Measurements from ENCODE around the gene TMOD2. TPM values are rescaled to one million over a fixed set of nuclear protein-coding genes. Genes with fewer than 3 reads are reported as not detected.

TMOD2 gene
- total and polyA plus RNA-seq, 9 donors: 5.3 to 14.0 (median 6.2) TPM

- Histone ChIP-seq H3K9me3 (replicated peaks; ENCODE audit: control insufficient read depth, low read depth, low read length) (no peaks in the 10 kb centered on the region), H3K36me3 (ENCODE audit: control insufficient read depth, insufficient read depth, low read length) (no peaks in the 10 kb centered on the region), H3K4me1 (ENCODE audit: control insufficient read depth, insufficient read depth, low read length) (peaks cover 12% of the 10 kb centered on the region), H3K27me3 (ENCODE audit: control insufficient read depth, insufficient read depth, low read length) (peaks cover 23% of the 10 kb centered on the region), H3K4me3 (ENCODE audit: low read length) (no peak overlapping the region), H3K27ac (ENCODE audit: low read length) (no peak overlapping the region)
- WGBS (ENCODE audit: insufficient coverage): 100% methylated on average over 2 of the region's 5 CpGs
- DNase-seq: no peak
Observed at GRCh38 chr15:51752888-51753287, 1.5 kb downstream of the TMOD2 start.

- no peak for DNase-seq
- Histone ChIP-seq H3K4me3 (ENCODE audit: low read length) (no peak overlapping the region), H3K4me1 (ENCODE audit: control insufficient read depth, insufficient read depth, low read length) (peaks cover 16% of the 10 kb centered on the region), H3K27ac (ENCODE audit: low read length) (no peak overlapping the region), H3K27me3 (ENCODE audit: control insufficient read depth, insufficient read depth, low read length) (peaks cover 19% of the 10 kb centered on the region), H3K36me3 (ENCODE audit: control insufficient read depth, insufficient read depth, low read length) (no peaks in the 10 kb centered on the region), H3K9me3 (replicated peaks; ENCODE audit: control insufficient read depth, low read depth, low read length) (no peaks in the 10 kb centered on the region)
- no CpG with 5 or more reads among the region's 2 CpGs for WGBS (ENCODE audit: insufficient coverage)
Observed at GRCh38 chr15:51754267-51754666, 2.9 kb downstream of the TMOD2 start.

- WGBS (ENCODE audit: insufficient coverage): 63% methylated on average over 3 of the region's 4 CpGs
- H3K4me3 ChIP-seq (ENCODE audit: low read length): no peak overlapping the region
- peaks cover 2% of the 10 kb centered on the region for H3K9me3 ChIP-seq (replicated peaks; ENCODE audit: control insufficient read depth, low read depth, low read length)
- no peaks in the 10 kb centered on the region for H3K36me3 ChIP-seq (ENCODE audit: control insufficient read depth, insufficient read depth, low read length)
- H3K4me1 ChIP-seq (ENCODE audit: control insufficient read depth, insufficient read depth, low read length): peaks cover 17% of the 10 kb centered on the region
- DNase-seq: no peak
- H3K27ac ChIP-seq (ENCODE audit: low read length): no peak overlapping the region
- H3K27me3 ChIP-seq (ENCODE audit: control insufficient read depth, insufficient read depth, low read length): peaks cover 7% of the 10 kb centered on the region
Observed at GRCh38 chr15:51755790-51756189, 4.4 kb downstream of the TMOD2 start.

- Histone ChIP-seq H3K27ac (ENCODE audit: low read length) (no peak overlapping the region), H3K4me1 (ENCODE audit: control insufficient read depth, insufficient read depth, low read length) (peaks cover 12% of the 10 kb centered on the region), H3K27me3 (ENCODE audit: control insufficient read depth, insufficient read depth, low read length) (peaks cover 3% of the 10 kb centered on the region), H3K36me3 (ENCODE audit: control insufficient read depth, insufficient read depth, low read length) (no peaks in the 10 kb centered on the region), H3K9me3 (replicated peaks; ENCODE audit: control insufficient read depth, low read depth, low read length) (peaks cover 2% of the 10 kb centered on the region), H3K4me3 (ENCODE audit: low read length) (no peak overlapping the region)
- no CpG with 5 or more reads among the region's 4 CpGs for WGBS (ENCODE audit: insufficient coverage)
- no peak for DNase-seq
Observed at GRCh38 chr15:51756482-51756881, 5.1 kb downstream of the TMOD2 start.

GRCh38 chr15:51757450-51757849 is 6.1 kb downstream of the TMOD2 start:
- 20% methylated on average over 1 of the region's 2 CpGs for WGBS (ENCODE audit: insufficient coverage)
- H3K36me3 ChIP-seq (ENCODE audit: control insufficient read depth, insufficient read depth, low read length): no peaks in the 10 kb centered on the region
- no peak overlapping the region for H3K4me3 ChIP-seq (ENCODE audit: low read length)
- H3K9me3 ChIP-seq (replicated peaks; ENCODE audit: control insufficient read depth, low read depth, low read length): peaks cover 2% of the 10 kb centered on the region
- peaks cover under 1% of the 10 kb centered on the region for H3K27me3 ChIP-seq (ENCODE audit: control insufficient read depth, insufficient read depth, low read length)
- H3K27ac ChIP-seq (ENCODE audit: low read length): no peak overlapping the region
- peaks cover 7% of the 10 kb centered on the region for H3K4me1 ChIP-seq (ENCODE audit: control insufficient read depth, insufficient read depth, low read length)
- DNase-seq: no peak

- Histone ChIP-seq H3K27ac (ENCODE audit: low read length) (peak overlapping the region; percentile 9), H3K27me3 (ENCODE audit: control insufficient read depth, insufficient read depth, low read length) (no peaks in the 10 kb centered on the region), H3K9me3 (replicated peaks; ENCODE audit: control insufficient read depth, low read depth, low read length) (peaks cover 2% of the 10 kb centered on the region), H3K4me1 (ENCODE audit: control insufficient read depth, insufficient read depth, low read length) (peaks cover 7% of the 10 kb centered on the region), H3K36me3 (ENCODE audit: control insufficient read depth, insufficient read depth, low read length) (no peaks in the 10 kb centered on the region), H3K4me3 (ENCODE audit: low read length) (no peak overlapping the region)
- DNase-seq: peak; percentile 90
- WGBS (ENCODE audit: insufficient coverage): 8% methylated on average over 1 of the region's 1 CpG
Observed at GRCh38 chr15:51758645-51759044, 7.2 kb downstream of the TMOD2 start.

GRCh38 chr15:51759557-51760070 is 8.2 kb downstream of the TMOD2 start:
- Histone ChIP-seq H3K36me3 (ENCODE audit: control insufficient read depth, insufficient read depth, low read length) (no peaks in the 10 kb centered on the region), H3K27me3 (ENCODE audit: control insufficient read depth, insufficient read depth, low read length) (no peaks in the 10 kb centered on the region), H3K4me3 (ENCODE audit: low read length) (no peak overlapping the region), H3K4me1 (ENCODE audit: control insufficient read depth, insufficient read depth, low read length) (peaks cover 7% of the 10 kb centered on the region), H3K9me3 (replicated peaks; ENCODE audit: control insufficient read depth, low read depth, low read length) (peaks cover 2% of the 10 kb centered on the region), H3K27ac (ENCODE audit: low read length) (no peak overlapping the region)
- peak; percentile 94 for DNase-seq
- no CpG with 5 or more reads among the region's 3 CpGs for WGBS (ENCODE audit: insufficient coverage)

- no peaks in the 10 kb centered on the region for H3K27me3 ChIP-seq (ENCODE audit: control insufficient read depth, insufficient read depth, low read length)
- H3K9me3 ChIP-seq (replicated peaks; ENCODE audit: control insufficient read depth, low read depth, low read length): peaks cover 2% of the 10 kb centered on the region
- 46% methylated on average over 3 of the region's 3 CpGs for WGBS (ENCODE audit: insufficient coverage)
- H3K4me1 ChIP-seq (ENCODE audit: control insufficient read depth, insufficient read depth, low read length): peaks cover 7% of the 10 kb centered on the region
- H3K4me3 ChIP-seq (ENCODE audit: low read length): no peak overlapping the region
- no peak for DNase-seq
- H3K27ac ChIP-seq (ENCODE audit: low read length): no peak overlapping the region
- H3K36me3 ChIP-seq (ENCODE audit: control insufficient read depth, insufficient read depth, low read length): no peaks in the 10 kb centered on the region
Observed at GRCh38 chr15:51760805-51761204, 9.4 kb downstream of the TMOD2 start.

- Histone ChIP-seq H3K27me3 (ENCODE audit: control insufficient read depth, insufficient read depth, low read length) (no peaks in the 10 kb centered on the region), H3K4me3 (ENCODE audit: low read length) (no peak overlapping the region), H3K9me3 (replicated peaks; ENCODE audit: control insufficient read depth, low read depth, low read length) (no peaks in the 10 kb centered on the region), H3K36me3 (ENCODE audit: control insufficient read depth, insufficient read depth, low read length) (peaks cover 13% of the 10 kb centered on the region), H3K4me1 (ENCODE audit: control insufficient read depth, insufficient read depth, low read length) (peaks cover 4% of the 10 kb centered on the region), H3K27ac (ENCODE audit: low read length) (no peak overlapping the region)
- DNase-seq: no peak
- no CpG with 5 or more reads among the region's 7 CpGs for WGBS (ENCODE audit: insufficient coverage)
Observed at GRCh38 chr15:51765751-51766150, 14.4 kb downstream of the TMOD2 start.

- Histone ChIP-seq H3K4me3 (ENCODE audit: low read length) (no peak overlapping the region), H3K9me3 (replicated peaks; ENCODE audit: control insufficient read depth, low read depth, low read length) (no peaks in the 10 kb centered on the region), H3K36me3 (ENCODE audit: control insufficient read depth, insufficient read depth, low read length) (peaks cover 16% of the 10 kb centered on the region), H3K27ac (ENCODE audit: low read length) (no peak overlapping the region), H3K27me3 (ENCODE audit: control insufficient read depth, insufficient read depth, low read length) (no peaks in the 10 kb centered on the region), H3K4me1 (ENCODE audit: control insufficient read depth, insufficient read depth, low read length) (peaks cover 4% of the 10 kb centered on the region)
- WGBS (ENCODE audit: insufficient coverage): no CpG with 5 or more reads among the region's 1 CpG
- DNase-seq: no peak
Observed at GRCh38 chr15:51766341-51766740, 14.9 kb downstream of the TMOD2 start.

GRCh38 chr15:51768018-51768417 is 16.6 kb downstream of the TMOD2 start:
- no peaks in the 10 kb centered on the region for H3K27me3 ChIP-seq (ENCODE audit: control insufficient read depth, insufficient read depth, low read length)
- no peak for DNase-seq
- H3K9me3 ChIP-seq (replicated peaks; ENCODE audit: control insufficient read depth, low read depth, low read length): no peaks in the 10 kb centered on the region
- no peak overlapping the region for H3K27ac ChIP-seq (ENCODE audit: low read length)
- no peak overlapping the region for H3K4me3 ChIP-seq (ENCODE audit: low read length)
- peaks cover 4% of the 10 kb centered on the region for H3K4me1 ChIP-seq (ENCODE audit: control insufficient read depth, insufficient read depth, low read length)
- H3K36me3 ChIP-seq (ENCODE audit: control insufficient read depth, insufficient read depth, low read length): peaks cover 16% of the 10 kb centered on the region
- WGBS (ENCODE audit: insufficient coverage): 76% methylated on average over 3 of the region's 9 CpGs
